BLaER1 (cell line): ENCODE measurements around the gene DOC2A.
"Not testable (repeated sequence)": the region's sequence is repeated elsewhere in the genome, so short reads cannot be mapped to it uniquely, and the experiment has no call there.

Experiments
- H3K27ac ChIP-seq: shearing (Covaris generic); formaldehyde crosslinking; 2 replicates; pipeline ENCODE4 v1.8.1; 2022
- H3K27me3 ChIP-seq: shearing (Covaris generic); formaldehyde crosslinking; 2 replicates; pipeline ENCODE4 v1.8.1; 2022
- H3K36me3 ChIP-seq: shearing (Covaris generic); formaldehyde crosslinking; 2 replicates; pipeline ENCODE4 v1.8.1; 2022
- H3K4me1 ChIP-seq: shearing (Covaris generic); formaldehyde crosslinking; 2 replicates; pipeline ENCODE4 v1.8.1; 2022
- H3K4me2 ChIP-seq: shearing (Covaris generic); formaldehyde crosslinking; 2 replicates; pipeline ENCODE4 v1.8.1; 2022
- H3K4me3 ChIP-seq: shearing (Covaris generic); formaldehyde crosslinking; 2 replicates; pipeline ENCODE4 v1.8.1; 2022
- H3K9ac ChIP-seq: shearing (Covaris generic); formaldehyde crosslinking; 2 replicates; pipeline ENCODE4 v1.8.1; 2022
- H3K9me3 ChIP-seq: shearing (Covaris generic); formaldehyde crosslinking; 2 replicates; pipeline ENCODE4 v1.8.1; 2022
- H4K20me1 ChIP-seq: shearing (Covaris generic); formaldehyde crosslinking; 2 replicates; pipeline ENCODE4 v1.8.1; 2022
- Cebpa-rat ChIP-seq: shearing (Covaris generic); IDR thresholded peaks from 2 replicates; pipeline ENCODE4 v1.8.1; 2022

Gene DOC2A

DNA sequence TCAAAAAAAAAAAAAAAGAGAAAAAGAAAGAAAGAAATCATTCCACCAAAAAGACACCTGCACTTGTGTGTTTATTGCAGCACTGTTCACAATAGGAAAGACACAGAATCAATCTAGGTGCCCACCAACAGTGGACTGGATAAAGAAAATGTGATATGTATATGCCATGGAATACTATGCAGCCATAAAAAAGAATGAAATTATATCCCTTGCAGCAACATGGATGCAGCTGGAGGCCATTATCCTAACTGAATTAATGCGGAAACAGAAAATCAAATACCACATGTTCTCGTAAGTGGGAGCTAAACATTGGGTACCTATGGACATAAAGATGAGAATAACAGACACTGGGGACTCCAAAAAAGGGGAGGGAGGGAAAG, 6.4 kb upstream of the DOC2A start:
- H3K9me3 ChIP-seq, result no peaks in the 10 kb centered on the region
- H3K4me1 ChIP-seq, result peaks cover 22% of the 10 kb centered on the region
- H4K20me1 ChIP-seq, result no peaks in the 10 kb centered on the region
- H3K4me3 ChIP-seq, result no peak overlapping the region
- no peak overlapping the region for H3K27ac ChIP-seq
- H3K4me2 ChIP-seq, result no peak overlapping the region
- TF ChIP-seq Cebpa-rat, result no peak
- H3K9ac ChIP-seq, result no peak overlapping the region
- no peaks in the 10 kb centered on the region for H3K36me3 ChIP-seq
- H3K27me3 ChIP-seq, result no peaks in the 10 kb centered on the region

DNA sequence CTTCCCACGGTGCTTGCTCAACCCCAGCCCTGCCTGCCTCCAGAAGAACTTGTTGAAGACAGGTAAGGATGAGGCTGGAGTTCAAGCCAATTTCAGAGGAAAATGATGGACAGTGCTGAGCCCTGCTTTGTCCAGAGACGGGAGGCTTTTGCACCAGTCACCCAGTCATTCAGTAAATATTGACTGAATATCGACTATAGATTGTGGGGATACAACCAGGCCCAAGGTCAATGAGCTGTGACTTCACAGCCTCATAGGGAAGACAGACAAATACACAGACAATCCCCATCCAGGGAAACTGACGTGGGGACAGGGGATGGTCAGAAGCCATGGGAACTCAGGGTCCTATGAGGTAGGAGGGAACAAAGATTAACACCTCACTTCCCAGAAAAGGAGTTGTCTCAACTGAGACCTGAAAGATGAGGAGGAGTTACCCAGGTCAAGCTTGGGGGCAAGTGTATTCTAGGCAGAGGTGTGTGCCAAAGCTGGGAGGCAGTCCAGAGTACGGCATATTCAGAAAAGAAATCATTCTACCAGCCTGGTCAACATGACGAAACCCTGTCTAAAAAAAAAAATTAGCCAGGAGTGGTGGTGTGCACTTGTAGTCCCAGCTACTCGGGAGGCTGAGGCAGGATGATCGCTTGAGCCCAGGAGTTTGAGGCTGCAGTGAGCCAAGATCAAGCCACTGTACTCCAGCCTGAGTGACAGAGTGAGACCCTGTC, 5.9 kb upstream of the DOC2A start:
- Histone ChIP-seq H3K9ac (no peak overlapping the region), H4K20me1 (no peaks in the 10 kb centered on the region), H3K27ac (no peak overlapping the region), H3K9me3 (no peaks in the 10 kb centered on the region), H3K4me3 (no peak overlapping the region), H3K4me1 (peaks cover 26% of the 10 kb centered on the region), H3K36me3 (no peaks in the 10 kb centered on the region), H3K4me2 (no peak overlapping the region), H3K27me3 (no peaks in the 10 kb centered on the region)
- TF ChIP-seq Cebpa-rat, result no peak

DNA sequence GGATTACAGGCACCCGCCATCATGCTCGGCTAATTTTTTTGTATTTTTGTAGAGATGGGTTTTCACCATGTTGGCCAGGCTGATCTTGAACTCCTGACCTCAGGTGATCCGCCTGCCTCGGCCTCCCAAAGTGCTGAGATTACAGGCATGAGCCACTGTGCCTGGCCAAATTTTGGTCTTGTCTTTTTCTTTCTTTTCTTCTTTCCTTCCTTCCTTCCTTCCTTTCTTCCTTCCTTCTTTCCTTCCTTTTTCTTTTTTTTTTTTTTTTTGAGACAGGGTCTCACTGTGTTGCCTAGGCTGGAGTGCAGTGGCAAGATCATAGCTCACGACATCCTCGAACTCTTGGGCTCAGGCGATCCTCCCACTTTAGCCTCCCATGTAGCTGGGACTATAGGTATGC, 4.6 kb upstream of the DOC2A start:
- H3K4me2 ChIP-seq, H3K9me3 ChIP-seq, H4K20me1 ChIP-seq, H3K36me3 ChIP-seq, H3K27me3 ChIP-seq, H3K9ac ChIP-seq, H3K27ac ChIP-seq, H3K4me3 ChIP-seq: not testable (repeated sequence)
- H3K4me1 ChIP-seq, result peaks cover 22% of the 10 kb centered on the region

DNA sequence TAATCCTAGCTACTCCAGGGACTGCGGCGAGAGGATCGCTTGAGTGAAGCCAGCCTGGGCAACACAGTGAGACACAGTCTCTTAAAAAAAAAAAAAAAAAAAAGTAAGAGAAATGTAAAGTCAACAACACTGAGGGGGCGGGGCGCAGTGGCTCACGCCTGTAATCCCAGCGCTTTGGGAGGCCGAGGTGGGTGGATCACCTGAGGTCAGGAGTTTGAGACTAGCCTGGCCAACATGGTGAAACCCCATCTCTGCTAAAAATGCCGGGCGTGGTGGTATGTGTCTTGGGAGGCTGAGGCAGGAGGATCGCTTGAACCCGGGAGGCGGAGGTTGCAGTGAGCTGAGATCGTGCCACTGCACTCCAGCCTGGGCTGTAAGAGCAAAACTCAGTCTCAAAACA, 1.8 kb upstream of the DOC2A start:
- H3K9me3 ChIP-seq, H3K4me3 ChIP-seq, H3K36me3 ChIP-seq, H3K4me2 ChIP-seq, H3K9ac ChIP-seq, H3K27ac ChIP-seq, H4K20me1 ChIP-seq, H3K27me3 ChIP-seq: not testable (repeated sequence)
- peaks cover 43% of the 10 kb centered on the region for H3K4me1 ChIP-seq

DNA sequence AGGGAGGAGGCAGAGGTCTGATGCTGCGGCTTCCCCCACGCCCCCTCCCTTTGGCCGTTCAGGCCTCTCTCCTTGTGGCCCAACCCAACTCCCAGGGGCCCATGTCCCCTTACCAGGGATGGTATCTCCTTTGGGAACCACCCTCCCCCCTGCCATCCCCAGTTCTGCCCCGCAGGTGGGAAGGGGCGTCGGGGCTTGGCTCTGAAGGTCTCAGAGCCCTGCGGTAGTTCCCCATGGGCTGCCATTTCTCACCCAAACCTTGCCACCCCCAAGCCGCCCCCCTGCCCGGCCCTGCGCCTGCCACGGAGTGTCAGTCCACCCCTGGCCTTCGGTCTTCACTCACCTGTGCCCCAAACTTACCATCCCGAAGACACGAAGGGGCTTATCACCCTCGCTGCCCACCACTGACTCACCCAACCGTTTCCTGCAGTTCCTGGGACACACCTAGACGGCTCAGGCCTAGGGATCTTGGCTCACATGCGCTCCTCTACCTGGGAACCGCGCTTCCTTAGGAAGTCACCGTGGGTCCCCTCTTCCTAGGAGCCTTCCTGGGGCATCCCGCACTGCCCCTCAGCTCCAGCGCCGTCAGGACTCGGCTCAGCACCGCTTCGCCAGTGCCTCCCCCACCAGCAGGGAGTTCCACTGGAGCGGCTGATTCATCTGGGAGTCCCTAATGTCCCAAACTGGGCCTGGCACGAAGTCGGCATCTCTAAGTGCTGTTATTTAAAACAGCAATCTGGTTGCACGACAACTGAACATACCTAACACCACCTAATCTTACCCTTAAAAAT, 1.1 kb upstream of the DOC2A start:
- Histone ChIP-seq H4K20me1 (no peaks in the 10 kb centered on the region), H3K27me3 (no peaks in the 10 kb centered on the region), H3K4me3 (peak overlapping the region; percentile 72), H3K4me2 (peak overlapping the region; percentile 99), H3K9me3 (no peaks in the 10 kb centered on the region), H3K27ac (no peak overlapping the region; the same call in 1 of the 2 replicates), H3K36me3 (0 out of 2 replicates have a peak, but pooled peaks cover 16% of the 10 kb centered on the region), H3K4me1 (peaks cover 49% of the 10 kb centered on the region), H3K9ac (no peak overlapping the region)
- no peak for TF ChIP-seq Cebpa-rat

DNA sequence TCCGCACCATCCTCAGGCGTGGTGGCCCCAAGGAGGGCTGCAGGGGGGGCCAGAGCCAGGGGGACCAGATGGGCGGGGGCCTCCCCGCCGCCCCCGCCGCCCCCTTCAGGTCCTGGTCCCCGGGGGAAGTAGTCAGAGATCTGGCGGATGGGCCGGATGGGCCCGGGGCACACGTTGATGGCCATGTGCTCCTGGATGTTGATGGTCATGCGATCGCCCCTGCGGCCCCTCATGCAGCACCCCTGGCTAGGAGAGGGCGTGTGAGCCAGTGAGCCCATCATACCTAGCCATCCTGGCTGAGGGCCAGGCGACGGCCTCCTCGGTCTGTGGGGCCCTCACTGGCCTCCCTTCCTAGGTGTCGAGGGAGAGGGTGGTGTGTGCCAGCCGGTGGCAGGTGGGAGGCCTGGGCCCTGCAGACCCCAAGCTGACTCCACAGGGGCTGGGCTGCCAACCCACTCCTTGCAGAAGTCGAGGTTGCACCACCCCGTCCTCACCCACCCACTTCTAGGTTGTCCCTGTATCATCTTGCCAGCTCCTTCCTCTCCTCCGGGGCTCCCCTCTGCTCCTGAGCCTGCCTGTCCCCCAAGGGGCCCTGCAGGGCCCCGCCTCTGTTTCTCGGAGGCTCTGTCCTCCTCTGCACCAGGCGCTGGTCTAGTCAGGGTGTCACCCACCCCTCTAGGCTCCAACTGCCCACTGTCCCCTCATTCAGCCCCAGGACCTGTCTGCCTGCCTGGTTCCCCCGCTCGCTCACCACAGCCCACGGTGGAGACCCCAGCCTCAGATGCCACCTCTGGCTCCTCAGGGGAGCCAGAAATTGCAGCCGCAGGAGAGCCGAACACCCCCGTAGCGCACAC, 610 bp downstream of the DOC2A start:
- H3K27ac ChIP-seq, result peak overlapping the region; percentile 75
- H3K4me1 ChIP-seq, result peaks cover 66% of the 10 kb centered on the region
- peaks cover 28% of the 10 kb centered on the region for H3K36me3 ChIP-seq
- H3K4me3 ChIP-seq, result peak overlapping the region; percentile 72
- no peaks in the 10 kb centered on the region for H3K9me3 ChIP-seq
- TF ChIP-seq Cebpa-rat, result no peak
- no peaks in the 10 kb centered on the region for H3K27me3 ChIP-seq
- peak overlapping the region; percentile 77 for H3K9ac ChIP-seq
- no peaks in the 10 kb centered on the region for H4K20me1 ChIP-seq
- H3K4me2 ChIP-seq, result peak overlapping the region; percentile 99

DNA sequence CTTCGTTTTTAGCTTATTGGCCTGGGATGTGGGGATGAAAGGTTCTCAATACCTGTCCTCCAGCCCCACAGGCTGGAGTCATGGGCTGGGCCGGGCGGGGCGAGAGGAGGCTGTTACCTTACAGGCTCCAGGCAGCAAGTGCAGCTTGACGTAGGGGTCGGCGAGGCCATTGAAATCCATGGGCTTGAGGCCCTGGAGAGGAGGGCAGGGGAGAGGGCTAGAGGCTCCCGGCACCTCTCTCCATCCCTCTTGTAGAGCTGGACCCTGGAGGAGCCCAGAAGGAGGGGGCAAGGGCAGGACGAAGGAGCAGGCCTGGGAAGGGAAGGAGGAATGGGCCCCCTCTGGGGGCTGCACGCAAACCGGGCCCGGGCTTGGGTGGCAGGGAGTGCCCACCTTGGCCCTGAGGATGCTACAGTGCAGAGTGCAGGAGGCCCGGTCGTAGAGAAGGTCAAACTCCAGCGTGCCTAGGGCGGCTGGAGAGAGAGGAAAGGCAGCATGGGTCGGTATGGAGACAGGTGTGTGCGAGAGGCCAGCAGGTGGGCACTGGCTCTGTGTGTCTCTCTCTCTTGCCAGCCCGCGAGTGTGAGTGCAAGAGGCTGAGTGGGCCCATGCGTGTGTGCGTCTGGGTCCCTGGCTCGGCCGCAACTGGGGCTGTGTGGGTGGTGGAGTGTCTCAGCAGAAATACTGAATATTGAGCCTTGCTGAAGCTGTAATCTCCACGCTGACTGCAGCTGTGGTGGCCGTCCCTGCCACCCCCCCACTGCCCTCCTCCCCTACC, 1.6 kb downstream of the DOC2A start:
- no peak overlapping the region for H3K27ac ChIP-seq
- H3K4me1 ChIP-seq, result peaks cover 74% of the 10 kb centered on the region
- no peaks in the 10 kb centered on the region for H3K27me3 ChIP-seq
- peak overlapping the region; percentile 77; the same call in 1 of the 2 replicates for H3K9ac ChIP-seq
- peak overlapping the region; percentile 99 for H3K4me2 ChIP-seq
- H3K4me3 ChIP-seq, result peak overlapping the region; percentile 72; the same call in 1 of the 2 replicates
- TF ChIP-seq Cebpa-rat, result no peak
- H3K9me3 ChIP-seq, result no peaks in the 10 kb centered on the region
- no peaks in the 10 kb centered on the region; the same call in 1 of the 2 replicates for H4K20me1 ChIP-seq
- peaks cover 28% of the 10 kb centered on the region for H3K36me3 ChIP-seq

- no peak for TF ChIP-seq Cebpa-rat
- Histone ChIP-seq H3K4me3 (no peak overlapping the region), H3K9ac (0 out of 2 replicates have a peak overlapping the region, but pooled peaks have one; percentile 49), H3K36me3 (peaks cover 30% of the 10 kb centered on the region), H3K27me3 (no peaks in the 10 kb centered on the region), H3K4me1 (peaks cover 84% of the 10 kb centered on the region), H4K20me1 (peaks cover 2% of the 10 kb centered on the region; the same call in 1 of the 2 replicates), H3K27ac (0 out of 2 replicates have a peak overlapping the region, but pooled peaks have one; percentile 91), H3K4me2 (no peak overlapping the region), H3K9me3 (no peaks in the 10 kb centered on the region)
Measured at GRCh38 chr16:30007378-30007895, 3.4 kb downstream of the DOC2A start.
